Thyroid gland (tissue), 4 donors: ENCODE measurements around the gene CHST12. TPM values are rescaled to one million over a fixed set of nuclear protein-coding genes. Genes with fewer than 3 reads are reported as not detected.

Experiments
- DNase-seq, 2 donors: peaks; one replicate each; pipeline ENCODE4 v3.0.0-alpha.2; 2019
- H3K27ac ChIP-seq, 3 donors: fragments of 200-600 bp; sonication (generic); 1 replicate in 2 of 3; 2 replicates in 1 of 3; pipeline ENCODE4 v1.5.1; 2016 to 2019; ENCODE audit warnings: mild to moderate bottlenecking in 1 of 3, moderate library complexity in 1 of 3
- H3K27me3 ChIP-seq: fragments of 200-600 bp; sonication (generic); one replicate; pipeline ENCODE4 v1.5.1; 2019
- H3K36me3 ChIP-seq, 2 donors: fragments of 200-600 bp; sonication (generic); one replicate each; pipeline ENCODE4 v1.5.1; 2016 to 2019
- H3K4me1 ChIP-seq, 2 donors: fragments of 200-600 bp; sonication (generic); one replicate each; pipeline ENCODE4 v1.5.1; 2017 to 2019
- H3K4me3 ChIP-seq, 3 donors: fragments of 200-600 bp; sonication (generic); replicated peaks in 1 of 3; 1 replicate in 2 of 3; 2 replicates in 1 of 3; pipeline ENCODE4 v1.5.1; 2016; ENCODE audit warnings: mild to moderate bottlenecking in 1 of 3
- H3K9me3 ChIP-seq: fragments of 200-600 bp; sonication (generic); one replicate; pipeline ENCODE4 v1.5.1; 2017
- CTCF ChIP-seq, 6 experiments: fragments of 200-600 bp in 3 of 6; fragments of 450-650 bp in 3 of 6; sonication (generic) in 3 of 6; IDR thresholded peaks; one replicate each; pipeline ENCODE4 v1.5.1; 2016 to 2019; ENCODE audit warnings: antibody characterized with exemption in 6 of 6, mild to moderate bottlenecking in 2 of 6, inconsistent platforms in 1 of 6, moderate library complexity in 1 of 6
- POLR2A ChIP-seq, 2 donors: fragments of 450-650 bp; IDR thresholded peaks; one replicate each; pipeline ENCODE4 v1.6.1; 2017; ENCODE audit warnings: antibody characterized with exemption in 2 of 2, mild to moderate bottlenecking in 2 of 2, moderate library complexity in 1 of 2
- whole genome bisulfite sequencing, 2 donors: methylation state at CpG; one replicate each; pipeline ENCODE4 v1.1.5; 2017; 5-methylcytosine and 5-hydroxymethylcytosine counted together
- intact Hi-C: fragments of 100-400 bp; cut with DNase I; formaldehyde crosslinking; loops from one replicate; pipeline ENCODE4 v1.15.1; 2023
- total RNA-seq, 4 donors: library from RNA; depleted of rRNA; stranded (reverse); fragments of >200 nt; gene quantifications; one replicate each; pipeline ENCODE4 v1.2.3, GENCODE V29; 2016

CHST12 gene
- total RNA-seq, 4 donors from 2014 or later = 15.3 to 24.2 (median 19.2) TPM

GRCh38 chr7:2360796-2361195 is 42.6 kb upstream of the CHST12 start:
- 77 to 82% methylated on average over 6 of the region's 6 CpGs for WGBS, 2 donors
- no peak for TF ChIP-seq CTCF (IDR thresholded peaks at IDR 0.05)
- no peaks in the 10 kb centered on the region for H3K27me3 ChIP-seq
- H3K4me3 ChIP-seq = no peak overlapping the region
- intact Hi-C loops = no loop called here
- H3K9me3 ChIP-seq = no peaks in the 10 kb centered on the region
- no peak for DNase-seq
- peaks cover 9 to 21% of the 10 kb centered on the region in 2 donors for H3K4me1 ChIP-seq
- no peak overlapping the region for H3K27ac ChIP-seq
- H3K36me3 ChIP-seq = peaks cover 40 to 49% of the 10 kb centered on the region in 2 donors

DNA sequence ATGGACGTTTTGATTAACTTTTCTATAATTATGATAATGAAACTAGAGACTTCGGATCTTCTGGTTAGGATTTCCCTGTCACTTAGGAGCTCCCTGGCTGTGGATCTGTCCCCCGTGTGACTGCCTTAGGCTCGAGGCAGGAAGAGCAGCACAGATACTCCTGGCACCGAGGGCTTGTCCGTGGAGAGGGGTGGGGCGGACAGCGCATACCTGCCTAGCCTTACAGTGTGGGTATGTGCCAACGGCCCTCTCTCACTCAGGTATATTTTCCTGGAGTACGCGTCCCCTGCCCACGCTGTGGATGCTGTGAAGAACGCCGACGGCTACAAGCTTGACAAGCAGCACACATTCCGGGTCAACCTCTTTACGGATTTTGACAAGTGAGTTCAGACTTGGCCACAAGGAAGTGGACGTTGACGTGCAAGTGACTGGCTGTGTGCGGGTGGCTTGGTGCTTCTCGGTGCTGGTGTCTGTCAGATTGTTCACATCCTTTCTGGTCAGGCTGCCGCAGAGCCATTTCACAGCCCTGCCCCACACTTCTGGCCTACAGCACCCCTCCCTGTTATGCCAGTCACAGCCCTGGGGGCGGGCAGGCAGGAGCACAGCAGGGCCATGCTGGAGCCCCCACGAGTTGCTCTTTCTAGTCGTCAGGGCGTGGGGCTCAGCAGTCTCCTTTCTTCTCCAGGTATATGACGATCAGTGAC is 40.9 kb upstream of the CHST12 start:
- Histone ChIP-seq H3K4me3 (no peak overlapping the region), H3K9me3 (no peaks in the 10 kb centered on the region), H3K27ac (no peak overlapping the region), H3K36me3 (peaks cover 57 to 65% of the 10 kb centered on the region in 2 donors), H3K4me1 (peaks cover 0 to 7% of the 10 kb centered on the region in 2 donors), H3K27me3 (no peaks in the 10 kb centered on the region)
- no peak for TF ChIP-seq CTCF (IDR thresholded peaks at IDR 0.05)
- no peak for TF ChIP-seq POLR2A (IDR thresholded peaks at IDR 0.05)
- DNase-seq = no peak
- 90 to 95% methylated on average over 9 to 24 of the region's 27 CpGs for WGBS, 2 donors
- intact Hi-C loops = no loop called here

DNA sequence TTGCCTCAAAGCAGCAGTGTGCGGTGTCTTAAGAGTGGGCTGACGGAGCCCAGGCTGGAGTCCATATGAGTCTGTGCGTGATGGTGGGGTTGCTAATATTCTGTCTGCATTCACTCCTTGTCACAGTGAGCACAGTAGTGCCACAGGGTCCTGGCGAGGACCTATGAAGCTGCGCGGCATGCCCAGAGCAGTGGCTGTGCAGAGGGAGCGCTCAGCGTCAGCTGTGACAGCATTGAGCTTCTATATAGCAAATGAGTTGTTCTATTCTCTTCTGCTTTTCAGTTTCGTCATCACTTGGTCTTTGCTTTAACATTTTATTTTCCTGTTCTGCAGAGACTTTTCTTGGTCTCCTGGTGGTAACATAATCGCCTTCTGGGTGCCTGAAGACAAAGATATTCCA is 34.3 kb upstream of the CHST12 start:
- Histone ChIP-seq H3K36me3 (peaks cover 92 to 93% of the 10 kb centered on the region in 2 donors), H3K27ac (no peak overlapping the region), H3K27me3 (no peaks in the 10 kb centered on the region), H3K4me3 (no peak overlapping the region), H3K4me1 (no peaks in the 10 kb centered on the region), H3K9me3 (no peaks in the 10 kb centered on the region)
- DNase-seq = no peak
- WGBS, 2 donors = 96 to 97% methylated on average over 10 of the region's 10 CpGs
- TF ChIP-seq POLR2A (IDR thresholded peaks at IDR 0.05) = no peak
- TF ChIP-seq CTCF (IDR thresholded peaks at IDR 0.05) = no peak
- intact Hi-C loops = no loop called here

DNA sequence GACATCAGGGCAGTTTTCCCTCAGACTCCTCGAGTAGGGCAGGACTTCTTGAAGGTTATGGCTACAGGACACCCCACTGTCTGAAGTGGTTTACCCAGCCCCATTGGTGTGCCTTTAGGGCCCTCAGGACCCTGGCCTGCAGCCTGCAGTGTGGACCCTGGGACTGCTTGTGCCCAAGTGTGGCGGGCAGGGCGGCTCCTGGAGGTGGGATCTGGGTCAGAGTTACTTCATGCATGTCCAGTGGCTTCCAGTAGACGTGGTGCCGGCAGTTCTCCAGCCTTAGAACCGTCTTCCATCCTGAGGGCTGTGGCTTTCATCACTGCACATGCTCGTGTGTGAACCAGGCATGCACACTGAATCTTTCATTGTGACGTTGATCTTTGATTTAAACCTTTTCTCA is 32.1 kb upstream of the CHST12 start:
- no peak overlapping the region for H3K27ac ChIP-seq
- DNase-seq = no peak
- H3K36me3 ChIP-seq = peaks cover 92 to 93% of the 10 kb centered on the region in 2 donors
- no peak for TF ChIP-seq POLR2A (IDR thresholded peaks at IDR 0.05)
- no peak for TF ChIP-seq CTCF (IDR thresholded peaks at IDR 0.05)
- H3K4me1 ChIP-seq = no peaks in the 10 kb centered on the region
- 91 to 94% methylated on average over 8 of the region's 8 CpGs for WGBS, 2 donors
- H3K27me3 ChIP-seq = no peaks in the 10 kb centered on the region
- H3K4me3 ChIP-seq = no peak overlapping the region
- H3K9me3 ChIP-seq = no peaks in the 10 kb centered on the region
- intact Hi-C loops = no loop called here

GRCh38 chr7:2372724-2373123 is 30.7 kb upstream of the CHST12 start:
- no peak for DNase-seq
- H3K9me3 ChIP-seq = no peaks in the 10 kb centered on the region
- intact Hi-C loops = no loop called here
- H3K4me1 ChIP-seq = no peaks in the 10 kb centered on the region
- no peak overlapping the region for H3K27ac ChIP-seq
- TF ChIP-seq POLR2A (IDR thresholded peaks at IDR 0.05) (no peak), CTCF (IDR thresholded peaks at IDR 0.05) (no peak)
- 89 to 96% methylated on average over 7 to 12 of the region's 14 CpGs for WGBS, 2 donors
- no peaks in the 10 kb centered on the region for H3K27me3 ChIP-seq
- H3K36me3 ChIP-seq = peaks cover 89 to 90% of the 10 kb centered on the region in 2 donors
- no peak overlapping the region for H3K4me3 ChIP-seq
